ENCODE results near the gene ZNF865. TPM values are rescaled to one million over a fixed set of nuclear protein-coding genes. Genes with fewer than 3 reads are reported as not detected.

The ZNF865 gene
- total and polyA plus RNA-seq, 2 of the 4 experiments (the other 2 are of a cell fraction), result under 0.01 to 4.6 TPM

DNA sequence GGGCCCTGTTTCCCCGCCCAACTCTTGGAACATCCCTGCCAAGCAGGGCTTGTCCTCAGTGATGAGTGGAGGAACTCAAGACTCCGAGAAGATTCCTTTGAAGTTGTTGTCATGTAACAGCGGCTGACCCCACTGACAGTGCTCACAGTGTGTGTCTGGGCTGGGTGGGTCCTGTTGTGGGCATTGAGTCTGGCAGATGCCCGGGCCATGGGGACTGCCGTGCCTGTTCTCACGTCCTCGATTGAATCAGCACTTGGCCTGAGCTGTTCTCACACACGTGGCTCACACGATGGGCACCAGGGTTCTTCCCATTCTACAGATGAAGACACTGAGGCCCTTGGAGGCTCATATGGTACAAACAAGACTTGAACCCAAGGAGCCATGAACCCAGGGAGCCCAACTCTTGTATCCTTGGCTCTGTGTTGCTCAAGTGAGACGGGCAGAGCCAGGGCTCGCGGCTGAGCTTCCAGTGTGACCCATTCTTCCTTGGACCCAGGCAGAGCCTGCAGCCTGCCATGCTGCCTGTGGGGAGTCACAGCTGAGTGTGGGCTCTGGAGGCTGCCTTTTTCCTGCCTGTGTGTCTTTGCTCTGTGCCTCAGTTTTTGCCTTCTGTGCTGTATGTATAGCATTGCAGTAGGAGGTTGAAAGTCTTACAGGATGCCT lies 61.0 kb downstream of the ZNF865 start:
- H4K91ac ChIP-seq (ENCODE audit: insufficient read depth, low read depth, low read length), result no peak overlapping the region
- H2AFZ ChIP-seq (replicated peaks; ENCODE audit: low read length, poor library complexity), result no peak overlapping the region
- H3K27ac ChIP-seq (ENCODE audit: insufficient read depth, low read length), result no peak overlapping the region
- H3K23ac ChIP-seq (ENCODE audit: low read depth, low read length), result no peak overlapping the region
- BruUV-seq (replicated peaks), result no TSS peak
- no peak for ATAC-seq (ENCODE audit: low read depth)
- no peak overlapping the region for H4K5ac ChIP-seq (ENCODE audit: low read depth, low read length)
- peaks cover 83% of the 10 kb centered on the region for H3K36me3 ChIP-seq (ENCODE audit: control insufficient read depth, insufficient read depth, low read length)
- no peak for DNase-seq
- ChIA-PET CTCF (interaction anchor here (0.6 kb wide), 1 partner anchor 13 kb away, joined by 4 read pairs; no protein-coding TSS in a partner anchor), POLR2A (ENCODE audit: unreplicated experiment) (no interaction called here)
- dilution Hi-C loops (cut with HindIII; ENCODE audit: low sequenced_read_pairs, unreplicated experiment) (no loop called here), intact Hi-C loops (cut with micrococcal nuclease) (no loop called here), in situ Hi-C loops (cut with MboI; ENCODE audit: low sequenced_read_pairs) (loop anchor here (25.0 kb wide), 2 partner anchors 1204 to 1529 kb away; partner anchors contain the start of genes CDC42EP5, CNOT3 and LENG9)
- no peak overlapping the region for H2AK5ac ChIP-seq (ENCODE audit: low read depth, low read length)
- no peak overlapping the region for H3K14ac ChIP-seq (replicated peaks; ENCODE audit: low read depth, low read length)
- peaks cover 29 to 70% of the 10 kb centered on the region in 2 experiments for H3K79me1 ChIP-seq (ENCODE audit: low read depth in 1 of 2, low read length in 2 of 2)
- H3K56ac ChIP-seq (ENCODE audit: extremely low read depth, insufficient read depth, low read length), result no peak overlapping the region
- H2AK9ac ChIP-seq (replicated peaks; ENCODE audit: low read depth, low read length, poor library complexity), result no peak overlapping the region
- 93% methylated on average over 6 of the region's 12 CpGs; no CpG with 5 or more reads in 1 of the 2 experiments for WGBS, 2 experiments (ENCODE audit: extremely low coverage in 2 of 2, insufficient read length in 1 of 2)
- TF ChIP-seq RAD21 (IDR thresholded peaks at IDR 0.05; ENCODE audit: low read length) (no peak), POLR2A (IDR thresholded peaks at IDR 0.05; ENCODE audit: low read depth, low read length) (no peak)
- peaks cover 90% of the 10 kb centered on the region for H4K20me1 ChIP-seq (ENCODE audit: insufficient read depth, low read length)
- no peak overlapping the region for H3K9ac ChIP-seq (ENCODE audit: low read depth, low read length)
- no peaks in the 10 kb centered on the region for H3K9me1 ChIP-seq (ENCODE audit: insufficient read depth, low read length)
- no peak overlapping the region for H4K8ac ChIP-seq (ENCODE audit: low read depth in 2 of 2, low read length in 2 of 2)
- no peak overlapping the region for H3K18ac ChIP-seq (ENCODE audit: low read depth, low read length)
- H3K4ac ChIP-seq (ENCODE audit: low read depth, low read length), result no peak overlapping the region
- no peak overlapping the region for H2BK5ac ChIP-seq (ENCODE audit: low read depth, low read length, poor library complexity, severe bottlenecking)
- no peak overlapping the region for H3K4me2 ChIP-seq (ENCODE audit: low read depth, low read length)
- H3K4me3 ChIP-seq (ENCODE audit: insufficient read depth, low read depth, low read length), result no peak overlapping the region
- H2BK15ac ChIP-seq (ENCODE audit: low read depth, low read length), result no peak overlapping the region
- H3K27me3 ChIP-seq (ENCODE audit: control insufficient read depth, insufficient read depth, low read length), result no peaks in the 10 kb centered on the region
- no peak overlapping the region for H2BK120ac ChIP-seq (ENCODE audit: low read depth, low read length)
- no peaks in the 10 kb centered on the region for H3K9me3 ChIP-seq (ENCODE audit: control insufficient read depth, insufficient read depth, low read length)
- H2BK20ac ChIP-seq (ENCODE audit: low read depth, low read length), result no peak overlapping the region
- H3K4me1 ChIP-seq (ENCODE audit: control insufficient read depth, insufficient read depth, low read length), result no peaks in the 10 kb centered on the region

Other genes starting within 250 kb of the ZNF865 start
- not detected in 2 replicates for gene GARIN5B, start 242.4 kb upstream of the ZNF865 start, total RNA-seq (2012; rRNA removed)
- gene GARIN5B, start 242.4 kb upstream of the ZNF865 start, polyA plus RNA-seq (2012; rRNA removed), result not detected in 2 replicates
- 14.3 and 15.6 TPM in 2 replicates for gene IL11, start 235.2 kb upstream of the ZNF865 start, total RNA-seq (2012; rRNA removed)
- gene IL11, start 235.2 kb upstream of the ZNF865 start, polyA plus RNA-seq (2012; rRNA removed), result 33.6 and 38.9 TPM in 2 replicates
- gene TMEM190, start 228.8 kb upstream of the ZNF865 start, total RNA-seq (2012; rRNA removed), result not detected in 2 replicates
- 1.4 and 1.6 TPM in 2 replicates for gene TMEM190, start 228.8 kb upstream of the ZNF865 start, polyA plus RNA-seq (2012; rRNA removed)
- gene TMEM238, start 221.4 kb upstream of the ZNF865 start, total RNA-seq (2012; rRNA removed), result not detected in 2 replicates
- not detected in 2 replicates for gene TMEM238, start 221.4 kb upstream of the ZNF865 start, polyA plus RNA-seq (2012; rRNA removed)
- 386 and 998 TPM in 2 replicates for gene RPL28, start 219.7 kb upstream of the ZNF865 start, total RNA-seq (2012; rRNA removed)
- 1,428 and 1,693 TPM in 2 replicates for gene RPL28, start 219.7 kb upstream of the ZNF865 start, polyA plus RNA-seq (2012; rRNA removed)
- gene UBE2S, start 197.9 kb upstream of the ZNF865 start, total RNA-seq (2012; rRNA removed), result 69.5 and 74.4 TPM in 2 replicates
- gene UBE2S, start 197.9 kb upstream of the ZNF865 start, polyA plus RNA-seq (2012; rRNA removed), result 104 and 177 TPM in 2 replicates
- not detected in 2 replicates for gene SHISA7, start 162.3 kb upstream of the ZNF865 start, total RNA-seq (2012; rRNA removed)
- gene SHISA7, start 162.3 kb upstream of the ZNF865 start, polyA plus RNA-seq (2012; rRNA removed), result 0.03 TPM in 1 of 2 replicates, not detected in the other
- 46.7 and 56.1 TPM in 2 replicates for gene ISOC2, start 144.0 kb upstream of the ZNF865 start, total RNA-seq (2012; rRNA removed)
- gene ISOC2, start 144.0 kb upstream of the ZNF865 start, polyA plus RNA-seq (2012; rRNA removed), result 82.1 and 119 TPM in 2 replicates
- gene C19orf85, start 140.9 kb upstream of the ZNF865 start, total RNA-seq (2012; rRNA removed), result not detected in 2 replicates
- gene C19orf85, start 140.9 kb upstream of the ZNF865 start, polyA plus RNA-seq (2012; rRNA removed), result not detected in 2 replicates
- 0.18 and 0.28 TPM in 2 replicates for gene ZNF628, start 129.0 kb upstream of the ZNF865 start, total RNA-seq (2012; rRNA removed)
- gene ZNF628, start 129.0 kb upstream of the ZNF865 start, polyA plus RNA-seq (2012; rRNA removed), result 1.9 and 2.6 TPM in 2 replicates
- gene NAT14, start 120.5 kb upstream of the ZNF865 start, total RNA-seq (2012; rRNA removed), result 4.3 and 7.2 TPM in 2 replicates
- gene NAT14, start 120.5 kb upstream of the ZNF865 start, polyA plus RNA-seq (2012; rRNA removed), result 40.9 and 41.2 TPM in 2 replicates
- 1.4 and 1.7 TPM in 2 replicates for gene SSC5D, start 117.2 kb upstream of the ZNF865 start, total RNA-seq (2012; rRNA removed)
- 14.1 and 19.1 TPM in 2 replicates for gene SSC5D, start 117.2 kb upstream of the ZNF865 start, polyA plus RNA-seq (2012; rRNA removed)
- gene SBK2, start 68.5 kb upstream of the ZNF865 start, total RNA-seq (2012; rRNA removed), result not detected in 2 replicates
- gene SBK2, start 68.5 kb upstream of the ZNF865 start, polyA plus RNA-seq (2012; rRNA removed), result 0.30 and 0.48 TPM in 2 replicates
- 0.18 TPM in 1 of 2 replicates, not detected in the other for gene SBK3, start 60.1 kb upstream of the ZNF865 start, total RNA-seq (2012; rRNA removed)
- 0.05 and 0.16 TPM in 2 replicates for gene SBK3, start 60.1 kb upstream of the ZNF865 start, polyA plus RNA-seq (2012; rRNA removed)
- 0.54 and 0.83 TPM in 2 replicates for gene ZNF579, start 24.8 kb upstream of the ZNF865 start, total RNA-seq (2012; rRNA removed)
- 9.0 and 10.7 TPM in 2 replicates for gene ZNF579, start 24.8 kb upstream of the ZNF865 start, polyA plus RNA-seq (2012; rRNA removed)
- gene FIZ1, start 6.1 kb upstream of the ZNF865 start, total RNA-seq (2012; rRNA removed), result 0.83 and 1.3 TPM in 2 replicates
- 5.5 and 5.9 TPM in 2 replicates for gene FIZ1, start 6.1 kb upstream of the ZNF865 start, polyA plus RNA-seq (2012; rRNA removed)
- 2.3 and 2.8 TPM in 2 replicates for gene ZNF524, start 5.4 kb upstream of the ZNF865 start, total RNA-seq (2012; rRNA removed)
- 6.6 and 8.0 TPM in 2 replicates for gene ZNF524, start 5.4 kb upstream of the ZNF865 start, polyA plus RNA-seq (2012; rRNA removed)
- 2.5 TPM in 2 replicates for gene ZNF784, start 18.9 kb downstream of the ZNF865 start, total RNA-seq (2012; rRNA removed)
- 3.7 and 4.1 TPM in 2 replicates for gene ZNF784, start 18.9 kb downstream of the ZNF865 start, polyA plus RNA-seq (2012; rRNA removed)
- 1.4 and 1.7 TPM in 2 replicates for gene ZNF580, start 35.4 kb downstream of the ZNF865 start, total RNA-seq (2012; rRNA removed)
- 36.9 and 44.4 TPM in 2 replicates for gene ZNF580, start 35.4 kb downstream of the ZNF865 start, polyA plus RNA-seq (2012; rRNA removed)
- 9.7 and 10.0 TPM in 2 replicates for gene ZNF581, start 38.0 kb downstream of the ZNF865 start, total RNA-seq (2012; rRNA removed)
- 21.9 and 24.5 TPM in 2 replicates for gene ZNF581, start 38.0 kb downstream of the ZNF865 start, polyA plus RNA-seq (2012; rRNA removed)
- 2.2 and 2.3 TPM in 2 replicates for gene CCDC106, start 42.6 kb downstream of the ZNF865 start, total RNA-seq (2012; rRNA removed)
- gene CCDC106, start 42.6 kb downstream of the ZNF865 start, polyA plus RNA-seq (2012; rRNA removed), result 13.6 and 15.0 TPM in 2 replicates
- 96.1 and 120 TPM in 2 replicates for gene U2AF2, start 49.4 kb downstream of the ZNF865 start, total RNA-seq (2012; rRNA removed)
- 260 and 303 TPM in 2 replicates for gene U2AF2, start 49.4 kb downstream of the ZNF865 start, polyA plus RNA-seq (2012; rRNA removed)
- gene EPN1, start 69.6 kb downstream of the ZNF865 start, total RNA-seq (2012; rRNA removed), result 19.0 and 21.9 TPM in 2 replicates
- gene EPN1, start 69.6 kb downstream of the ZNF865 start, polyA plus RNA-seq (2012; rRNA removed), result 122 and 127 TPM in 2 replicates
- gene NLRP9, start 132.8 kb downstream of the ZNF865 start, total RNA-seq (2012; rRNA removed), result not detected in 2 replicates
- not detected in 2 replicates for gene NLRP9, start 132.8 kb downstream of the ZNF865 start, polyA plus RNA-seq (2012; rRNA removed)
- gene RFPL4A, start 153.4 kb downstream of the ZNF865 start, total RNA-seq (2012; rRNA removed), result not detected in 2 replicates
- 0.07 TPM in 1 of 2 replicates, not detected in the other for gene RFPL4A, start 153.4 kb downstream of the ZNF865 start, polyA plus RNA-seq (2012; rRNA removed)
- not detected in 2 replicates for gene RFPL4AL1, start 163.5 kb downstream of the ZNF865 start, total RNA-seq (2012; rRNA removed)
- not detected in 2 replicates for gene RFPL4AL1, start 163.5 kb downstream of the ZNF865 start, polyA plus RNA-seq (2012; rRNA removed)
- gene NLRP11, start 226.4 kb downstream of the ZNF865 start, total RNA-seq (2012; rRNA removed), result not detected in 2 replicates
- gene NLRP11, start 226.4 kb downstream of the ZNF865 start, polyA plus RNA-seq (2012; rRNA removed), result not detected in 2 replicates
- not detected in 2 replicates for gene NLRP4, start 230.9 kb downstream of the ZNF865 start, total RNA-seq (2012; rRNA removed)
- gene NLRP4, start 230.9 kb downstream of the ZNF865 start, polyA plus RNA-seq (2012; rRNA removed), result not detected in 2 replicates

All from IMR-90 (cell line).